GM18505 (cell line): ENCODE measurements around the gene VPS25.
"Not testable (repeated sequence)": the region's sequence is repeated elsewhere in the genome, so short reads cannot be mapped to it uniquely, and the experiment has no call there.

Source experiments
- ATAC-seq: cut with Tn5 transposase; IDR thresholded peaks from one replicate; pipeline ENCODE4 v1.9.1; 2021; ENCODE audit not compliant: unreplicated experiment
- POLR2A ChIP-seq: IDR thresholded peaks from 4 replicates; pipeline ENCODE4 v1.6.1; 2011; ENCODE audit warnings: borderline replicate concordance; ENCODE audit not compliant: insufficient read depth, insufficient read length; ENCODE audit errors: extremely low read depth

The VPS25 gene

GRCh38 chr17:42773290-42774035, at the start of gene VPS25:
TSS of gene VPS25 (plus strand) at chr17:42773449. CDS start at chr17:42773476, 27 bp downstream.
- ATAC-seq, result no peak
- TF ChIP-seq POLR2A, result peak; percentile 97

- no peak for TF ChIP-seq POLR2A
- ATAC-seq, result no peak
Measured at GRCh38 chr17:42723636-42724035, 49.6 kb upstream of the VPS25 start.

GRCh38 chr17:42725143-42725542, 48.1 kb upstream of the VPS25 start:
- ATAC-seq, result no peak
- no peak for TF ChIP-seq POLR2A

- no peak for ATAC-seq
- no peak for TF ChIP-seq POLR2A
Measured at GRCh38 chr17:42740699-42741098, 32.5 kb upstream of the VPS25 start.

- not testable (repeated sequence) for ATAC-seq
Measured at GRCh38 chr17:42742916-42743315, 30.3 kb upstream of the VPS25 start.

- no peak for TF ChIP-seq POLR2A
- ATAC-seq, result no peak
Measured at GRCh38 chr17:42743595-42744282, 29.5 kb upstream of the VPS25 start.

GRCh38 chr17:42744283-42744805, 28.9 kb upstream of the VPS25 start:
- TF ChIP-seq POLR2A, result no peak
- peak; percentile 62 for ATAC-seq

- TF ChIP-seq POLR2A, result peak; percentile 74
- ATAC-seq, result peak; percentile 82
Measured at GRCh38 chr17:42744806-42745617, 28.2 kb upstream of the VPS25 start, which contains the start of gene EZH1. TSS of gene EZH1 (minus strand) at chr17:42745040. CDS start at chr17:42728941, 16,099 bp downstream.

- ATAC-seq, result no peak
- no peak for TF ChIP-seq POLR2A
Measured at GRCh38 chr17:42748202-42748907, 24.9 kb upstream of the VPS25 start.

- TF ChIP-seq POLR2A, result no peak
- no peak for ATAC-seq
Measured at GRCh38 chr17:42748908-42749798, 24.1 kb upstream of the VPS25 start.

- no peak for ATAC-seq
- no peak for TF ChIP-seq POLR2A
Measured at GRCh38 chr17:42750739-42751344, 22.4 kb upstream of the VPS25 start.
